H1 (cell line): ENCODE data around the gene SMARCD1. TPM values are rescaled to one million over a fixed set of nuclear protein-coding genes. Genes with fewer than 3 reads are reported as not detected.

Experiments
- CTCF ChIA-PET: fragments of 300-600 bp; sonication (Branson Sonifier 250); formaldehyde crosslinking; loops from one replicate; lab custom pipeline; 2021; ENCODE audit not compliant: partially characterized antibody; lab: Charles Lee
- POLR2A ChIA-PET: fragments of 300-600 bp; sonication (Branson Sonifier 250); formaldehyde crosslinking; loops from one replicate; lab custom pipeline; 2021; ENCODE audit warnings: inconsistent platforms; ENCODE audit not compliant: partially characterized antibody; lab: Charles Lee
- DNase-seq, 2 experiments: peaks; one replicate each; pipeline versions ENCODE4 v3.0.0 to v3.0.0-alpha.2; 2010 to 2022; ENCODE audit warnings: low spot score in 2 of 2, low read depth in 1 of 2, mixed read lengths in 1 of 2
- FAIRE-seq: peaks from 2 replicates; lab custom pipeline; 2011; peaks lifted over from hg19 to GRCh38; lab: Jason Lieb, UNC
- H2AFZ ChIP-seq: 2 replicates; pipeline ENCODE4 v1.8.1; 2012; ENCODE audit warnings: low read length, inconsistent platforms
- H2AK5ac ChIP-seq: 2 replicates; pipeline ENCODE4 v1.6.1; 2013; ENCODE audit warnings: low read depth, low read length
- H2BK120ac ChIP-seq: replicated peaks from 2 replicates; pipeline ENCODE3; 2013; ENCODE audit warnings: low read depth, low read length, inconsistent platforms
- H2BK12ac ChIP-seq: 2 replicates; pipeline ENCODE4 v1.6.1; 2013; ENCODE audit warnings: low read depth, low read length
- H2BK15ac ChIP-seq: 2 replicates; pipeline ENCODE4 v1.6.1; 2013; ENCODE audit warnings: low read length
- H2BK20ac ChIP-seq: 2 replicates; pipeline ENCODE4 v1.6.1; 2013; ENCODE audit warnings: low read length
- H2BK5ac ChIP-seq: 2 replicates; pipeline ENCODE4 v1.6.1; 2013; ENCODE audit warnings: low read depth, low read length
- H3K14ac ChIP-seq: 2 replicates; pipeline ENCODE4 v1.6.1; 2013; ENCODE audit warnings: inconsistent platforms; ENCODE audit not compliant: insufficient read length
- H3K18ac ChIP-seq: 2 replicates; pipeline ENCODE4 v1.6.1; 2013; ENCODE audit warnings: low read length; ENCODE audit errors: extremely low read depth
- H3K23ac ChIP-seq: 2 replicates; pipeline ENCODE4 v1.6.1; 2013; ENCODE audit warnings: inconsistent platforms; ENCODE audit not compliant: insufficient read length
- H3K23me2 ChIP-seq: 2 replicates; pipeline ENCODE4 v1.6.1; 2013; ENCODE audit warnings: low read depth, low read length
- H3K27ac ChIP-seq: 2 replicates; pipeline ENCODE4 v1.6.1; 2011; ENCODE audit warnings: low read depth, low read length, inconsistent platforms
- H3K27me3 ChIP-seq, 4 experiments: replicated peaks in 1 of 4; 1 replicate in 1 of 4; 2 replicates in 3 of 4; pipeline versions ENCODE4 v1.6.1 to v1.8.1; 2011 to 2013; ENCODE audit warnings: low read length in 3 of 4, mild to moderate bottlenecking in 3 of 4, inconsistent platforms in 2 of 4, mixed read lengths in 2 of 4, moderate library complexity in 1 of 4; ENCODE audit not compliant: control insufficient read depth in 3 of 4, insufficient read depth in 3 of 4; ENCODE audit errors: extremely low read depth in 1 of 4
- H3K36me3 ChIP-seq, 4 experiments: 2 replicates each; pipeline versions ENCODE4 v1.6.1 to v1.8.1; 2011 to 2013; ENCODE audit warnings: mild to moderate bottlenecking in 4 of 4, low read length in 3 of 4, moderate library complexity in 2 of 4, control low read depth in 1 of 4, inconsistent platforms in 1 of 4; ENCODE audit not compliant: insufficient read depth in 4 of 4, control insufficient read depth in 2 of 4
- H3K4ac ChIP-seq: replicated peaks from 2 replicates; pipeline ENCODE3; 2013; ENCODE audit warnings: low read length, low read depth, mixed read lengths, inconsistent platforms; ENCODE audit not compliant: insufficient read length
- H3K4me1 ChIP-seq, 4 experiments: replicated peaks in 1 of 4; 1 replicate in 1 of 4; 2 replicates in 3 of 4; pipeline versions ENCODE4 v1.6.1 to v1.8.1; 2011 to 2013; ENCODE audit warnings: low read length in 3 of 4, inconsistent platforms in 2 of 4, mixed read lengths in 1 of 4; ENCODE audit not compliant: insufficient read depth in 4 of 4, control insufficient read depth in 3 of 4
- H3K4me2 ChIP-seq, 2 experiments: 2 replicates each; pipeline versions ENCODE4 v1.6.1 to v1.8.1; 2011 to 2013; ENCODE audit warnings: low read depth in 2 of 2, low read length in 2 of 2, control low read depth in 1 of 2, inconsistent platforms in 1 of 2, mild to moderate bottlenecking in 1 of 2; ENCODE audit not compliant: insufficient read depth in 1 of 2
- H3K4me3 ChIP-seq, 4 experiments: fragments of 200-600, 300-600 bp in 1 of 4; sonication (generic), shearing (Covaris generic), sonication (Bioruptor Twin) in 1 of 4; 2 replicates each; pipeline versions ENCODE4 v1.5.1 to v1.8.1; 2011 to 2016; ENCODE audit warnings: low read length in 4 of 4, low read depth in 3 of 4, control low read depth in 2 of 4, inconsistent platforms in 2 of 4, mild to moderate bottlenecking in 2 of 4, mixed read lengths in 1 of 4, moderate library complexity in 1 of 4; ENCODE audit not compliant: insufficient read depth in 2 of 4; ENCODE audit errors: extremely low read depth in 1 of 4
- H3K56ac ChIP-seq: replicated peaks from 2 replicates; pipeline ENCODE3; 2013; ENCODE audit warnings: low read depth, mild to moderate bottlenecking, mixed read lengths, low read length, inconsistent platforms; ENCODE audit not compliant: insufficient read length
- H3K79me1 ChIP-seq: 2 replicates; pipeline ENCODE4 v1.6.1; 2013; ENCODE audit warnings: low read depth, low read length, control low read depth
- H3K79me2 ChIP-seq, 2 experiments: 2 replicates each; pipeline versions ENCODE4 v1.6.1 to v1.8.1; 2012 to 2013; ENCODE audit warnings: low read length in 2 of 2, mild to moderate bottlenecking in 2 of 2, inconsistent platforms in 1 of 2; ENCODE audit not compliant: insufficient read depth in 2 of 2, control insufficient read depth in 1 of 2
- H3K9ac ChIP-seq, 4 experiments: replicated peaks in 1 of 4; 1 replicate in 1 of 4; 2 replicates in 3 of 4; pipeline versions ENCODE4 v1.6.1 to v1.8.1; 2011 to 2013; ENCODE audit warnings: low read depth in 3 of 4, low read length in 3 of 4, control low read depth in 2 of 4, mild to moderate bottlenecking in 2 of 4, moderate library complexity in 2 of 4, inconsistent platforms in 1 of 4; ENCODE audit errors: extremely low read depth in 1 of 4
- H3K9me3 ChIP-seq, 2 experiments: 2 replicates each; pipeline versions ENCODE4 v1.6.1 to v1.8.1; 2012 to 2013; ENCODE audit warnings: mild to moderate bottlenecking in 2 of 2, moderate library complexity in 2 of 2, control low read depth in 1 of 2, inconsistent platforms in 1 of 2, low read depth in 1 of 2, low read length in 1 of 2, mixed read lengths in 1 of 2; ENCODE audit not compliant: insufficient read depth in 2 of 2
- H4K20me1 ChIP-seq, 2 experiments: replicated peaks in 1 of 2; 2 replicates each; pipeline versions ENCODE3 to v1.8.1; 2011 to 2013; ENCODE audit warnings: inconsistent platforms in 2 of 2, low read length in 2 of 2, mild to moderate bottlenecking in 1 of 2; ENCODE audit not compliant: insufficient read depth in 2 of 2, control insufficient read depth in 1 of 2
- H4K5ac ChIP-seq: 2 replicates; pipeline ENCODE4 v1.6.1; 2013; ENCODE audit warnings: low read length, low read depth, mixed read lengths, inconsistent platforms; ENCODE audit not compliant: insufficient read length
- H4K8ac ChIP-seq: 2 replicates; pipeline ENCODE4 v1.8.0; 2013; ENCODE audit warnings: mild to moderate bottlenecking, moderate library complexity, low read length, inconsistent platforms; ENCODE audit not compliant: insufficient read depth; ENCODE audit errors: extremely low read depth
- H4K91ac ChIP-seq: replicated peaks from 2 replicates; pipeline ENCODE3; 2013; ENCODE audit warnings: low read length, mixed read lengths, inconsistent platforms; ENCODE audit not compliant: insufficient read length
- NANOG ChIP-seq: IDR thresholded peaks from 2 replicates; pipeline ENCODE4 v1.6.1; 2011; ENCODE audit warnings: low read length, low read depth, mild to moderate bottlenecking, inconsistent platforms; ENCODE audit not compliant: insufficient read depth, poor library complexity, severe bottlenecking
- TAF1 ChIP-seq: IDR thresholded peaks from 2 replicates; pipeline ENCODE4 v1.6.1; 2011; ENCODE audit warnings: mild to moderate bottlenecking, low read depth, low read length
- WGBS, 2 experiments: shearing (Covaris generic) in 1 of 2; methylation state at CpG; one replicate each; pipeline versions ENCODE4 v1.1.6 to v1.1.7; 2013 to 2015; ENCODE audit warnings: low lambda C conversion rate in 2 of 2, mixed read lengths in 2 of 2, inconsistent platforms in 1 of 2, low coverage in 1 of 2, missing lambda C conversion rate in 1 of 2; ENCODE audit not compliant: insufficient replicate concordance in 2 of 2, insufficient coverage in 1 of 2, insufficient read length in 1 of 2; ENCODE audit errors: extremely low coverage in 1 of 2, missing lambda C conversion rate in 1 of 2; 5-methylcytosine and 5-hydroxymethylcytosine counted together
- polyA plus RNA-seq, 7 experiments: library from polyadenylated mRNA; depleted of rRNA in 3 of 7; stranded (reverse) in 5 of 7; unstranded in 2 of 7; fragments of >200 nt in 5 of 7; fragments of 200-250 nt in 2 of 7; gene quantifications; 1 replicate in 5 of 7; 2 replicates in 1 of 7; 4 replicates in 1 of 7; pipeline versions ENCODE4 v1.2.1 to v1.2.3, GENCODE V29; 2011 to 2013; ENCODE audit warnings: missing spikeins in 2 of 7, mixed read lengths in 2 of 7
- total RNA-seq: library from RNA; stranded (reverse); fragmentation: NEBNext Ultra II Directional; extraction: Animal tissue kit (Norgen Biotek cat#: 25700); gene quantifications from 2 replicates; pipeline ENCODE4 v1.2.1, GENCODE V29; 2021

The SMARCD1 gene
- total and polyA plus RNA-seq, 2 of the 8 experiments (the other 6 are each of a cell fraction or from before 2014, with no cell fraction given): 128 to 130 TPM

DNA sequence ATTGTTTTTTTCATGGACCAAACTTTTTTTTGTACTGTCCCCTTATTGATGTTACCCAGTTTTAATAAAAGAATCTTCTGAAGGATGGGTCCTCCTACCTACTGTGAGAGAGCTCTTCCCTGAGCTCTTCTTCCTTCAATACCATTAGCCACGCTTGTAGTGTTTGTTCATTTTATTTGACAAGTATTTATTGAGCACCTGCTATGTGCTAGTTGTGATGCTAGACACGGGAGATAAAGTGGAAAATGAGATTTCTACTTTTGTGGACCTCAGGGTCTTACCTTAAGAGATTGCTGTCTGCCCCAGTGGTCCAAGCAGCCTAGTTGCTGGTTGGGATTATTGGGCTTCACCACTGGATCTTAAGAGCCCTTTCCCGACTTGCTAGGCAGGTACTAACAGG lies 15.4 kb downstream of the SMARCD1 start:
- H3K9me3 ChIP-seq: no peaks in the 10 kb centered on the region
- no peaks in the 10 kb centered on the region for H3K23me2 ChIP-seq
- H3K18ac ChIP-seq: no peak overlapping the region
- no peak overlapping the region for H3K56ac ChIP-seq
- ChIA-PET POLR2A (interaction anchor here (0.6 to 27.1 kb wide), 9 partner anchors 8 to 106 kb away, joined by 3 to 457 read pairs (median 4); partner anchors contain the start of genes COX14, GPD1 and SMARCD1), CTCF (interaction anchor here (1.0 to 32.9 kb wide), 16 partner anchors 11 to 214 kb away, joined by 3 to 625 read pairs (median 5); partner anchors contain the start of genes CERS5, COX14 and SMARCD1)
- H3K9ac ChIP-seq: no peak overlapping the region
- no peak overlapping the region for H2BK20ac ChIP-seq
- no peaks in the 10 kb centered on the region for H3K79me1 ChIP-seq
- no peak overlapping the region for H3K4ac ChIP-seq
- H3K23ac ChIP-seq: no peak overlapping the region
- H2BK15ac ChIP-seq: no peak overlapping the region
- H3K36me3 ChIP-seq: peaks cover 30 to 48% (median 42%) of the 10 kb centered on the region in 4 experiments
- peaks cover 2 to 9% (median 6%) of the 10 kb centered on the region in 4 experiments; a peak in 5 of 7 replicates for H3K4me1 ChIP-seq
- FAIRE-seq (no peak), DNase-seq (no peak)
- H3K14ac ChIP-seq: no peak overlapping the region
- WGBS, 2 experiments: 89% methylated on average over 3 of the region's 3 CpGs; no CpG with 5 or more reads in 1 of the 2 experiments
- H4K20me1 ChIP-seq: peaks cover 0 to 9% of the 10 kb centered on the region in 2 experiments
- TF ChIP-seq NANOG: no peak
- no peak for TF ChIP-seq TAF1
- no peak overlapping the region for H2AK5ac ChIP-seq
- H3K27ac ChIP-seq: no peak overlapping the region
- H2AFZ ChIP-seq: no peak overlapping the region
- no peak overlapping the region for H2BK5ac ChIP-seq
- H2BK120ac ChIP-seq: no peak overlapping the region
- H3K27me3 ChIP-seq: no peaks in the 10 kb centered on the region
- H4K8ac ChIP-seq: no peak overlapping the region
- H4K5ac ChIP-seq: no peak overlapping the region
- H3K4me2 ChIP-seq: no peak overlapping the region
- H3K79me2 ChIP-seq: no peaks in the 10 kb centered on the region
- H4K91ac ChIP-seq: no peak overlapping the region
- no peak overlapping the region for H2BK12ac ChIP-seq
- no peak overlapping the region for H3K4me3 ChIP-seq
